HG03135 (cell line): Measurements from ENCODE around the gene TTC39B.
A peak's percentile ranks its signal among the peaks of the same experiment; 100 is the strongest.

Experiments
- ATAC-seq: cut with Tn5 transposase; IDR thresholded peaks from one replicate; pipeline ENCODE4 v1.9.1; 2021; ENCODE audit warnings: mild to moderate bottlenecking, moderate library complexity; ENCODE audit not compliant: unreplicated experiment

Gene TTC39B

DNA sequence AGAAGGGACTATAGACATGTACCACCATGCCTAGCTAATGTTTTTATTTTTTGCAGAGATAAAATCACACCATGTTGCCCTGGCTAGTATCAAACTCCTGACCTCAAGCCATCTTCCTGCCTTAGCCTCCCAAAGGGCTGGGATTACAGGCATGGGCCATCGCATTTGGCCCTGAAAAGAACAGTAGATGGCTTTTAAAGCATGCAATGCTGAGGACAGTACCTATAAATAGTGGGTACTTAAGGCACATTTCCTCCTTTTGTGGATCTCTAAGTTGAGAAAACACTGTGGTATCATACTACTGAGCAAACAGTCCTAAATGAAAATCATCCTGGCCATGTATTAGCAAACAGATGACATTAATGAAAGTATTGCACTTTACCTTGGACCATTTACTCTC is 119.4 kb downstream of the TTC39B start:
- no peak for ATAC-seq

DNA sequence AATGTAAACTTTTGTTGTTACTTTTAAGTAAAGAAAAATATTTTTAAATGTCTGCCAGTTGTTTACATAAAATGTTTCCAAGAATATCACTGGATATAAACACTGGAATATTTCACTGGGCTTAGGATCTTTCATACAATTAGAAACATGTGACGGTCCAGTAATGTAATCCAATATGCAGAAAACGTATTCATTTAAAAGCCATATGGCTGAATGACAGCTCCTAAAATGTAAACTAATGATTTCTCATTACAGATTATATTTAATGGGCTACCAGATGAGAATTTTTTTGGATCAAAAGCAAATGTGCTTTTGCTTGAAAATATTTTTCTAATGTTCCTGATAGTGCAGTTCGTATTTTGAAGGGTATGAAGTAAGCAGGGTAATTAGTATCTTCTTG is 124.3 kb downstream of the TTC39B start:
- no peak for ATAC-seq

- no peak for ATAC-seq
These were observed 124.9 kb downstream of the TTC39B start for GRCh38 chr9:15182101-15182551.

DNA sequence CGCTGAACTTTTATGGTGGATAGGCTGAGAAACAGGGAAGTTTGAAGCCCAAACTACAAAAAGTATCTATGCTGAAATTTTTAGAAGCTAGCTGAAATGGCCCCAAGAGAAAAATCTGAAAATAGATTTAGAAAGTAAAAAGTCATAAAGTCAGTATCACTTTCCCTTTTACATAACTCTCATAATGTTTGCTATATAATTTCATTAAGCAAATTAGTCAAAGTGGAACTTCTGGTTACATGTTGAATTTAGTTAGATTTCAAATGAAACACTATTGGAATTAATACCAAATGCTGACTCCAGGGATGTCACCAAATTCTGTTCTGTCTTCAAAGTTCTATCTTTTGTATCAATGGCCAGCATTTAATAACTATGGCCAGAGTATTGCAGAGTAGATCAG is 126.9 kb downstream of the TTC39B start:
- ATAC-seq: no peak

DNA sequence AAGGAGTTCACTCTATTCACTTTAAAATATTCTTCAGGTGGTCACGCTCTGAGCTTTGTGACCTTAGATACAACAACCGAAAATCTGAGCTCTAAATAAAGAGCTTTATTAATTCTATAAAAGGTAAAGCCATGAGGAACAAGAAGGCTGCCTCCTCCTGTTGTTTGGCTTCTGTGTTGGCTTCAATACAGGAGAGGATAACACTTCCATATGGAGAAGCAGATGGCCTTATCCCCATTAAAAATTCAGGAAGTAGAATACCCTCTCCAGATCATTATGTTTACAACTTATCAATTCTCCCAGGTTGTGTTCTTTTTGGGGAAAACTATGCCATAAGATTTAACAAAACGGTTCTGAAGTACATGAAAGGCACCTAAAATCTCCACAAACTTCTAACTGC is 128.4 kb downstream of the TTC39B start:
- no peak for ATAC-seq

DNA sequence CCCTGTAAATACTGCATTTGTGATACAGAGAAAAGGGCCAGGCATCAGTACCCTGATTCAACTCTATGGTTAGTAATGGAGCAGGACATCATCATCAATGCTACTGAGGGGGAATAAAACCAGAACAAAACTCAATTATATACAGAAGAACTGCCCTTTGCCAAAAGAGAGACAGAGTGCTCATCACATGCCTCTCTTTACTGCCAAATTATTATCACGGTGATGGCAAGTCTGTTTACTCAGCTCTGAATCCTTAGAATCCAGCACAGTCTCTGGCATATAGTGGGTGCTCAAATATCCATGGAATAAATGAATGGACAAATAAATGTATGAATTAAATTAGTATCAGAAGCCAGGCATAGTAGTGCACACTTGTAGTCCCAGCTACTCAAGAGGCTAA is 130.2 kb downstream of the TTC39B start:
- no peak for ATAC-seq

GRCh38 chr9:15163931-15164330 is 143.1 kb downstream of the TTC39B start:
- ATAC-seq: no peak

DNA sequence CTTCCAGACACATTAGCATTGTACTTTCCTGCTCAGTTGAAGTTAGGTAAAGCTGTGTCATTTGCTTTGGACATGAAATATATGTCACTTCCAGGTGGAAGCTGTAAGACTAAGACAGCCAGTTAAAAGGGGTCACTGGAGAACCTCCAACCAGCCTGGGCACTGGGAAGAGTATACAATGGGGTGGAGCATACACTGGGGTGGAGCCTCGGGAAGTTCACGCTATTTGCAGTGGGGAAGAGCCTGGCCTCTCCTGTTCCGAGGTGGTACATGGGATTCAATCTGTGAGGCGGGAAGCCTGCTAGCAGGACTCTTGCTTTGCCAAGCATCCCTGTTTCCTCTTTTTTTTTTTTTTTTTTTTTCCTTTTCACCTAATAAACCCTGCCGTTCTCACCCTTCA is 145.3 kb downstream of the TTC39B start:
- no peak for ATAC-seq

DNA sequence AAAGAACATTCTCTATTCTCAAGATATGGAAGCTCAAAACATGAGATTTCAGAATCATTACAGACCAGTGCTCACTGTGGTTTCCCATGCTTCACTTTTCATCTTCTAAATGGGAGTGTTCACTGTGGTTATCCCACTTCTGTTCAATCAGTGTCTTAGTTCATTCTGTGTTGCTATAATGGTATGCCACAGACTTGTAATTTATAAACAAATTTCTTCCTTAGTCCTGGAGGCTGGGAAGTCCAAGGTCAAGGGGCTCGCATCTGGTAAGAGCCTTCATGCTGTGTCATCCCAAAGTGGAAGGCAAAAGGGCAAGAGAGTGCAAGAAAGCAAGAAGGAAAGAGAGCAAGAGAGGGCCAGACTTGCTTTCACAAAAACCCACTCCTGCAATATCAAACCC is 146.3 kb downstream of the TTC39B start:
- ATAC-seq: no peak

DNA sequence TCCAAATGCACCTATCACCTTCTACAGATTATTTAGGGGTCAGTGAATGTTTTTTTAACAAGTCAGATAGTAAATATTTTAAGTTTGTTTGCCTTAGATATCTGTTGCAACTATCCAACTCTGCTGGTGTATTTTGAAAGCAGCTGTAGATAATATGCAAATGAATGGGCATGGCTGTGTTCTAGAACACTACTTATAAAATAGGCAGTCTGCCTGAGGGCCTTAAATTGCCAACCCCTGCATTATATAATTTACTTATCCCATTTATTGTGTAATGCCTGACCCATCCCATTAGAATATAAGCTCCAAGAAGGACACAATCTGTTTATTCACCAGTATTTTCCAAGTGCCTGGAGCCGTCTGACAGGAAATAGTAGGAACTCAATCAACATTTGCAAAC is 149.0 kb downstream of the TTC39B start:
- no peak for ATAC-seq

DNA sequence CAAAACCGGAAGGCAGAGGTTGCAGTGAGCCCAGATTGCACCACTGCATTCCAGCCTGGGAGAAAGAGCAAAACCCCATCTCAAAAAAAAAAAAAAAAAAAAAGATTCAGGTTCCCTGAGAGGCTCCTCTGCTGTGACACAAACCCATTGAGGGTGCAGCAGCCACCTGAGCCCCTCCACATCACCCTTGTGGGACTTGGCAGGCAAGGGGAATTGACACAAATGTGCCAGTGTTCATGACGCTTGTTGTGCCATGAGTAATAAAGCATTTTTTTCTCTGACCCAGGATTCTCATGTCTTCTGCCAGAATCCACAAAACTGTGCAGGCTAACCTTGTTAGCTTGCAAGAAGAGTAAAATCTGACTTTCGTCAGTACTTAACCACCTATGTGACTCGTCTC is 149.6 kb downstream of the TTC39B start:
- no peak for ATAC-seq

- ATAC-seq: no peak
These were observed 150.8 kb downstream of the TTC39B start for GRCh38 chr9:15156241-15156640.

DNA sequence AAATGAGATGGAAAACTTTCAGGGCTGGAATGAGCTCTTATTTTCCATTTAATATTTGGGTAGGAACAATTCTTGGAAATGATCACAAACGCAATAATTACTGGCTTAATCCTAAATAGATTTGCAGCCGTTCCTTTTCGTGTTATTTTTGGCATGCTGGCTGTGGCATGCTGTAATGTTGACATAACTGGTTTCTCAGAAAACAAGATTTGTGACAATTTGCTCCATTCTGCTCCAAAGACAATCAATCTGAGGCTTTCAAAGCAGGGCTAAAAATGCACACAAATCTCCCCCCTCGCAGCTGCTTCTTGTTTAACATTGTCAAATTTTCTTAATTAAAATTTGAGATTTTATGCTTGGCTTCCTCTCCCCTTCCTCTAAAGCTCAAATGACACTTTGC is 151.2 kb downstream of the TTC39B start:
- ATAC-seq: no peak

GRCh38 chr9:15155323-15155722 is 151.7 kb downstream of the TTC39B start:
- ATAC-seq: no peak

DNA sequence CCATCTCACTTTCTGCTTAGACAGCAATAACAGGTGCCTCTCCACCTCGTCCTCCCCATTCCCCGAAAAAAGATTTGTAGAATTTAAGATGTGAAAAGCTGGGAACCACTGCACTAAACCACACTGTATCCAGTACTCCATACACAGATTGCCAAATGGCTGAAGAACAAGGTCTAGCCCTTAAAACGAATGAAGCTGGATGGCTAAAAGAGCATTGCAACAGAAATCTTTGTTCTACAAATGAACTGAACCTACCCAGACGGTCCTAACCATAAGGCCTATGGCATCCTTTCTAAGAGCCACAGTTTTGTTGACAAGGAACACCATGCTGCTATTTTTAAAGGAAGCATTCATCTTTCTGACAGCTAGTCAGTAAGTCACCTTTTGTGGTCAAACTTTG is 152.3 kb downstream of the TTC39B start:
- no peak for ATAC-seq

DNA sequence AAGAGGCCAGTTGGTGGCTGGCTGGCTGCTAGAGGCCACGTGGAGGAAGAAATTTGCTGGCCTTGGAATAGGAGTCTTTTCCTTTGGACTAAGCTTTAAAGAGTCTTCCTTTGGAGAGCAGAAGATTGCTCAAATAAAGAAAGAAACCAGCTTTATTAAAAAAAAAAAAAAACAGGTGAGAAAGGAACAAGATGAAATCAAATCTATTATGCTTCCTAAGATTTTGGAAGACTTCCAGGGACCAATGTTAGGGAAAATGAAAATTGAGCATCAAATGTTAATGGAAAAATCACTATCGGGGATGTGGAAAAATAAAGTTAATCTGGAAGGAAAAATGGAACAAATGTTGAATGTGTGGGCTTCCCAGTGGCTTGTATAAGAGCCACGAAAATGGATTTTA is 153.1 kb downstream of the TTC39B start:
- ATAC-seq: no peak

GRCh38 chr9:15150939-15151338 is 156.1 kb downstream of the TTC39B start:
- no peak for ATAC-seq

- ATAC-seq: no peak
These were observed 157.6 kb downstream of the TTC39B start for GRCh38 chr9:15149450-15149849.

DNA sequence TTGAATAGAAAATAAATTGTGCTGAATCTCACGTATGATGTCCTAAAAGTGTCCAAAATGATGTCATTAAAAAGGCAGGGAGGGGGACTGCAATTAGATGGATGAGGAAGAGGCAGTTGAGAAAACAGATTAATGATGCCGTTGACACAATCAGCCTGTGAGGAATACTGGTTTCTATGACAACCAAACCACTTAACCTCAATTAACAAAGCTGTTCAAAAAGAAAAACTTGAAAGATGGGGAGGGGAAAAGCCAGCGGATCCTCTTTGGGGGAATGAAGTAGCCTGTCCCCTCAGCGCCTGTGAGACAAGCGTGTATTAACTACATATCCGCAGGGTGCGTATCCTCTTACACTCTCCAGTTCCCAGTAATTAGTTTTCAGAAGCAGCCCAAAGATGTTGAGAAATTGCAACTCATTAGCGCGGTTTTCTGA is 160.7 kb downstream of the TTC39B start:
- no peak for ATAC-seq

GRCh38 chr9:15144622-15145061 is 162.4 kb downstream of the TTC39B start:
- no peak for ATAC-seq

DNA sequence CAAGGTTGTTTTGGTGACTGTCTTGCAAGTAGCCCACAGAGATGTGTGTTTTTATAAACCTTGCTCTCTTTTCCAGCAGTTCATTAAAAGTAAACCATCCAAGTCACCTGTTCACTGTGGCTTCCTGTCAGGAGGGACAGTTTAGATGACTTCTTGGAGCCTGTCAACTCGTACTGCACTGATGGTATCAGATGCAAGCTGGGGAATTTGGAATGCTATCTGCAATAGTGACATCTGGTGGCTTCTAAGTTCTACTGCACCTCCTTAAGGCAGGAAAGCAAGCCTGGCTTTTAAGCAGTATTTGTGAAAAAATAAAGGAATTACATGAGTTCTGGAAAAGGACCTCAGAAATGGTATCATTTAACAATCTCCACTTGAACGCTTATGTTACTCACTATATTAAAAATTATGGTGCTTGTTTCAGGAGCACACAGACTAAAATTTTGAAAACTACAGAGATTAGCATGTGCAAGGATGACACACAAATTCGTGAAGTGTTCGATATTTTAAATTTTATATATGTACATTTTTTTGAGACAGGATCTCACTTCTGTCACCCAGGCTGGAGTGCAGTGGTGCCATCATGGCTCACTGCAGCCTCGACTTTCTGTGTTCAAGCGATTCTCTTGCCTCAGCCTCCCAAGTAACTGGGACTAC is 164.0 kb downstream of the TTC39B start:
- peak; percentile 77 for ATAC-seq

GRCh38 chr9:15140051-15140450 is 167.0 kb downstream of the TTC39B start:
- ATAC-seq: no peak

GRCh38 chr9:15139469-15139868 is 167.5 kb downstream of the TTC39B start:
- ATAC-seq: no peak
